Stomach (tissue), 9 donors: Measurements from ENCODE around the gene SEMA5A. TPM values are rescaled to one million over a fixed set of nuclear protein-coding genes. Genes with fewer than 3 reads are reported as not detected.
A peak's percentile ranks its signal among the peaks of the same experiment; 100 is the strongest.

Experiments
- DNase-seq, 2 donors: peaks; one replicate each; pipeline versions ENCODE4 v3.0.0 to v3.0.0-alpha.2; 2013 to 2019
- H3K27ac ChIP-seq, 5 donors: fragments of 200-600 bp in 4 of 5; sonication (generic) in 4 of 5; one replicate each; pipeline ENCODE4 v1.5.1; 2013 to 2019; ENCODE audit warnings: mild to moderate bottlenecking in 1 of 5, moderate library complexity in 1 of 5
- H3K27me3 ChIP-seq, 3 donors: fragments of 200-600 bp; sonication (generic); one replicate each; pipeline ENCODE4 v1.5.1; 2017 to 2019; ENCODE audit warnings: mixed run types in 1 of 3
- H3K36me3 ChIP-seq, 4 donors: fragments of 200-600 bp; sonication (generic); 1 replicate in 3 of 4; 2 replicates in 1 of 4; pipeline ENCODE4 v1.5.1; 2016 to 2019
- H3K4me1 ChIP-seq, 4 donors: fragments of 200-600 bp; sonication (generic); one replicate each; pipeline ENCODE4 v1.5.1; 2016 to 2019
- H3K4me3 ChIP-seq, 4 donors: fragments of 200-600 bp; sonication (generic) in 3 of 4; one replicate each; pipeline ENCODE4 v1.5.1; 2016 to 2019; ENCODE audit warnings: mild to moderate bottlenecking in 1 of 4
- H3K9me3 ChIP-seq, 4 donors: fragments of 200-600 bp; sonication (generic); one replicate each; pipeline ENCODE4 v1.5.1; 2016 to 2019
- CTCF ChIP-seq, 7 experiments: fragments of 450-650 bp in 4 of 7; fragments of 200-600 bp in 3 of 7; sonication (generic) in 3 of 7; IDR thresholded peaks; one replicate each; pipeline ENCODE4 v1.5.1; 2016 to 2019; ENCODE audit warnings: antibody characterized with exemption in 7 of 7, control low read depth in 2 of 7, mild to moderate bottlenecking in 1 of 7
- EP300 ChIP-seq: sonication (generic); formaldehyde crosslinking; IDR thresholded peaks from one replicate; pipeline ENCODE4 v1.6.1; 2017; ENCODE audit warnings: antibody characterized with exemption
- POLR2A ChIP-seq, 4 donors: fragments of 450-650 bp; IDR thresholded peaks; one replicate each; pipeline ENCODE4 v1.6.1; 2016; ENCODE audit warnings: antibody characterized with exemption in 4 of 4, control low read depth in 2 of 4, mild to moderate bottlenecking in 1 of 4, moderate library complexity in 1 of 4
- POLR2AphosphoS5 ChIP-seq, 3 donors: sonication (generic); formaldehyde crosslinking; IDR thresholded peaks; one replicate each; pipeline ENCODE4 v1.6.1; 2016; ENCODE audit warnings: antibody characterized with exemption in 3 of 3
- WGBS, 5 donors: extraction: QIAGEN DNeasy Blood & Tissue Kit in 3 of 5; methylation state at CpG; one replicate each; pipeline versions ENCODE4 v1.1.5 to v1.1.7; 2013 to 2018; 5-methylcytosine and 5-hydroxymethylcytosine counted together
- intact Hi-C: fragments of 100-400 bp; cut with DNase I; formaldehyde crosslinking; loops from one replicate; pipeline ENCODE4 v1.15.1; 2023; ENCODE audit warnings: low total_unique reads
- polyA plus RNA-seq, 3 donors: library from polyadenylated mRNA; stranded (reverse); fragments of 200-250 nt; gene quantifications; one replicate each; pipeline ENCODE4 v1.2.3, GENCODE V29; 2013
- total RNA-seq, 5 donors: library from RNA; depleted of rRNA; stranded (reverse); fragments of >200 nt; gene quantifications; one replicate each; pipeline versions ENCODE4 v1.1.0 to v1.2.3, GENCODE V29; 2014 to 2016
- donor health status: healthy with polysubstance abuse.
- donor health status: Bipolar disorder and iron deficiency.
- donor health status: healthy.

Gene SEMA5A
- total and polyA plus RNA-seq, 8 donors, result 0.62 to 26.4 (median 3.2) TPM

- Histone ChIP-seq H3K9me3 (no peaks in the 10 kb centered on the region), H3K27ac (no peak overlapping the region), H3K27me3 (no peaks in the 10 kb centered on the region), H3K4me3 (no peak overlapping the region), H3K4me1 (no peaks in the 10 kb centered on the region), H3K36me3 (no peaks in the 10 kb centered on the region)
- TF ChIP-seq EP300 (no peak), CTCF (IDR thresholded peaks at IDR 0.05) (no peak), POLR2A (IDR thresholded peaks at IDR 0.05) (no peak), POLR2AphosphoS5 (IDR thresholded peaks at IDR 0.05) (no peak)
- peak in 1 of 2 donors; percentile 57 for DNase-seq
- intact Hi-C loops, result no loop called here
- WGBS, 5 donors, result 92 to 98% (median 95%) methylated on average over 2 of the region's 2 CpGs
These were observed 388.1 kb downstream of the SEMA5A start for GRCh38 chr5:9157811-9158210.

DNA sequence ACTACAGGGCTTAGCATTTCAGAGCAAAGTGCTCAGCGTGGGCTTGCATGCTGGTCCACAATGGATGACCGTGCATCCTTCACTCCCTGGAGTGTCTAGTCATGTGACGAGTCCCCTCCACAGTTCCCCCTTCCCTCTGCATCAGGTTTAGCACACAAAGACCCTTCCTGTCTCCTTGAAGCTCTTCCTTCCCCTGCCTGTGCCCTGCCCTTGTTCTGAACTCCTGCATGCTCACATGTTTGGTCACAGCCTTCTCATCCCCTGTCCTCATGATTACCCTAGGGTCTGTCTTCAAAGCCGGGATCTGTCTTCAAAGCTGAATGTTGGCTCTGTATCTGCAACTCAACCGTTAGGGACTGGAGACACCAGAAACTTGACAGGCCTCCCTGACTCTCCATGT is 388.9 kb downstream of the SEMA5A start:
- DNase-seq, result no peak
- intact Hi-C loops, result no loop called here
- H3K4me3 ChIP-seq, result no peak overlapping the region
- H3K9me3 ChIP-seq, result no peaks in the 10 kb centered on the region
- H3K27ac ChIP-seq, result no peak overlapping the region
- no peaks in the 10 kb centered on the region for H3K36me3 ChIP-seq
- TF ChIP-seq POLR2AphosphoS5 (IDR thresholded peaks at IDR 0.05) (no peak), CTCF (IDR thresholded peaks at IDR 0.05) (no peak), EP300 (no peak), POLR2A (IDR thresholded peaks at IDR 0.05) (no peak)
- H3K27me3 ChIP-seq, result no peaks in the 10 kb centered on the region
- 67 to 74% (median 73%) methylated on average over 4 to 5 of the region's 5 CpGs for WGBS, 5 donors
- H3K4me1 ChIP-seq, result no peaks in the 10 kb centered on the region

DNA sequence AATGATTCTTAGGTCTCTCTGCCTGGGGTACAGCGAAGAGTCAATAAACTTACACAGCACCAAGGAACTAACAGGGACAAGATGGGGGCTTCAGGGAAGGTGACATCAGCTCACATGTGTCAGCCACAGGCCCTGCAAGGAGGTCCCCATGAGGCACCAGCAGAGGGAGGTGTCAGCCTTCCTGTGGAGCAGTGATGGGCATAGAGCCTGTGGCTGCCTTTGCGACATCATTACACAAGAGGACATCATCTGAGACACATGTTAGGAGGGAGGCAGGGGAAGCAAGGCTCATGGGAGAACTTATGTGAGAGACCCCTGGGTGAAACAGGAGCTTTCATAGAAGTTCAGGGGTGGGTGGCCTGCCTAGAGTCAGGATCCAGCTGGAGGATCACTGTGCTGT is 389.6 kb downstream of the SEMA5A start:
- Histone ChIP-seq H3K36me3 (no peaks in the 10 kb centered on the region), H3K4me3 (no peak overlapping the region), H3K27ac (no peak overlapping the region), H3K9me3 (no peaks in the 10 kb centered on the region), H3K27me3 (no peaks in the 10 kb centered on the region), H3K4me1 (no peaks in the 10 kb centered on the region)
- no peak for TF ChIP-seq POLR2A (IDR thresholded peaks at IDR 0.05)
- no peak for TF ChIP-seq POLR2AphosphoS5 (IDR thresholded peaks at IDR 0.05)
- TF ChIP-seq EP300, result no peak
- TF ChIP-seq CTCF (IDR thresholded peaks at IDR 0.05), result no peak
- 81 to 94% (median 88%) methylated on average over 2 of the region's 2 CpGs for WGBS, 5 donors
- DNase-seq, result peak in 1 of 2 donors; percentile 47
- intact Hi-C loops, result no loop called here

GRCh38 chr5:9151684-9152427 is 394.0 kb downstream of the SEMA5A start:
- Histone ChIP-seq H3K9me3 (no peaks in the 10 kb centered on the region), H3K4me3 (no peak overlapping the region), H3K4me1 (no peaks in the 10 kb centered on the region), H3K27ac (no peak overlapping the region), H3K36me3 (no peaks in the 10 kb centered on the region), H3K27me3 (no peaks in the 10 kb centered on the region)
- WGBS, 5 donors, result 67 to 79% (median 74%) methylated on average over 6 of the region's 6 CpGs
- no peak for TF ChIP-seq CTCF (IDR thresholded peaks at IDR 0.05)
- TF ChIP-seq POLR2A (IDR thresholded peaks at IDR 0.05), result no peak
- TF ChIP-seq EP300, result no peak
- no peak for TF ChIP-seq POLR2AphosphoS5 (IDR thresholded peaks at IDR 0.05)
- no peak for DNase-seq
- intact Hi-C loops, result no loop called here
